GM12891 (cell line): ENCODE data around the gene ETNK2.

ENCODE experiments used
- POLR2A ChIP-seq: IDR thresholded peaks from 2 replicates; pipeline ENCODE4 v1.6.1; 2011; ENCODE audit warnings: low read depth, low read length, control low read depth
- POLR2AphosphoS5 ChIP-seq: IDR thresholded peaks from 2 replicates; pipeline ENCODE4 v1.6.1; 2011; ENCODE audit warnings: low read depth, low read length, control low read depth
- TAF1 ChIP-seq: IDR thresholded peaks from 2 replicates; pipeline ENCODE4 v1.6.1; 2011; ENCODE audit warnings: low read depth, low read length, control low read depth

- no peak for TF ChIP-seq POLR2AphosphoS5
- TF ChIP-seq POLR2A = no peak
- TF ChIP-seq TAF1 = no peak
Observed at GRCh38 chr1:204139088-204139487, 12.8 kb downstream of the ETNK2 start.
